ENCODE measurements around the gene SAE1.

DNA sequence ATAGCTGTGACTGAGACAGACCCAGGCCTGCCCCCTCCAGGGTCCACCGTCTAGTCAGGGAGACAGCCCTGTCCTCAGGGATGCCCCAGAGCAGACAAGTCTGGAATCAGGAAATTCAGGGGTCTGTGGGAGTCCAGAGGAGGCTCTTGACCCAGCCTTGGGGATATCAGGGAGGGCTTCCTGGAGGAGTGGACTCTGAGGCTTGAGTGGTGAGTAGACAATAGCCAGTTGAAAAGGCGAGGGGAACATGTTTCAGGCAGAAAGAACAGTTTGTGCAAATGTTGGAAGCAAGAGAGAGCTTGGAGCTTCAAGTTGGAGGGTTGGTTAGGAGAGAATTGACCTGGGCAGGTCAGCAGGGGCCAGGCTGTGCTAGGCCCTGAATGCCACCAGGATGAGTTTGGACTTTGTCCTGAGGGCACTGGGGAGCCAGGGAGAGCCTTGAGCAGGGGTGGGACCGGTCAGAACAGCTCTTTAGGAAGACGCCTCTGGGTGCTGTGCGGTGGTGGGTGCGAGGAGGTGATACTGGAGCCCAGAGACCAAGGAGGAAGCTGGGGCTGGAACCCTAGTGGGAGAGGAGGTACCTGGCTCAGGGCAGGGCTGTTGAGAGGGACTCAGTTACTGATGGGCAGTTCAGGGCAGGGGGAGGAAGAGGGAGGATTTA, 128.4 kb downstream of the SAE1 start:
- no peak for TF ChIP-seq EZH2 (IDR thresholded peaks at IDR 0.05)
- no peak for TF ChIP-seq POLR2AphosphoS5 (IDR thresholded peaks at IDR 0.05; ENCODE audit: borderline replicate concordance, low read depth, low read length)
